ENCODE measurements around the gene SRSF4. TPM values are rescaled to one million over a fixed set of nuclear protein-coding genes. Genes with fewer than 3 reads are reported as not detected.

Gene SRSF4
- total and polyA plus RNA-seq, 9 of the 15 experiments (the other 6 are each of a cell fraction or from before 2014, with no cell fraction given), result 15.9 to 132 (median 82.0) TPM

DNA sequence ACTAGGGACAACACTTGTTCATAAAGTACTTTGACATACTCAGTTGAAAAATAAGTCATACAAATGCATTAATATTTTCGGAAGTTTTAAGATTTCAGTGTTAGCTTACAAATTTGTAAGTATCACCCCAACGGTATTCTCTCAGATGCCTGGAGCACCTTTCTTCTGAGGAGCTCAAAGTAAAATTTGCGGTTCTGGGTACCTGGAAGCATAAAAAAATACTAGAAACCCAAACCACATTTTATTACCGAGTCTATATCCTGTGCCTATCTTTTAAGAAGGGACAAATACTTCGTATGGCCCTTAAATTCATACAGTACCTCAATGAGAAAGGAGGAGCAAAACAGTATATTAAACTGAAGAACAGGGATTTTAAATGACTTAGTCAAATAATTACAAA is 10.2 kb downstream of the SRSF4 start:
- no TSS peak for BruUV-seq (replicated peaks)
- Histone ChIP-seq H2AFZ (ENCODE audit: low read depth, low read length) (no peak overlapping the region), H3K79me2 (ENCODE audit: control insufficient read depth, insufficient read depth, low read length) (peaks cover 97% of the 10 kb centered on the region), H3K9ac (ENCODE audit: insufficient read depth in 1 of 2, low read depth in 2 of 2, low read length in 2 of 2) (no peak overlapping the region), H3K4me2 (ENCODE audit: insufficient read depth, low read length) (no peak overlapping the region), H3K9me3 (replicated peaks; ENCODE audit: control insufficient read depth, insufficient read depth, low read depth, low read length) (no peaks in the 10 kb centered on the region), H3K4me3 (no peak overlapping the region), H3K9me1 (ENCODE audit: control insufficient read depth, insufficient read depth, low read length) (no peaks in the 10 kb centered on the region), H3K36me3 (ENCODE audit: control insufficient read depth, insufficient read depth, low read length) (peaks cover 85% of the 10 kb centered on the region), H3K27me3 (ENCODE audit: control insufficient read depth in 2 of 2, insufficient read depth in 2 of 2, low read length in 2 of 2) (no peaks in the 10 kb centered on the region), H4K20me1 (replicated peaks; ENCODE audit: control insufficient read depth, insufficient read depth, low read length) (peaks cover 41% of the 10 kb centered on the region), H3K27ac (ENCODE audit: extremely low read depth, low read depth, low read length) (peak overlapping the region; percentile 17; the same call in 1 of the 3 replicates), H3K4me1 (replicated peaks in 1 of 2; ENCODE audit: control insufficient read depth in 2 of 2, insufficient read depth in 2 of 2, low read length in 2 of 2) (peaks cover 3% of the 10 kb centered on the region in 2 experiments; a peak in 3 of 5 replicates)
- CTCF ChIA-PET (ENCODE audit: low intra/inter-chr PET ratio), result no interaction called here
- intact Hi-C loops (cut with micrococcal nuclease), result no loop called here
- DNase-seq (ENCODE audit: extremely low read depth in 1 of 4, low spot score in 3 of 4) (no peak), ATAC-seq (no peak), FAIRE-seq (no peak)
- TF ChIP-seq PCBP1 (IDR thresholded peaks at IDR 0.05; ENCODE audit: low read depth, low read length, poor library complexity, severe bottlenecking) (no peak), ZNF146 (CRISPR knock-in tag; IDR thresholded peaks at IDR 0.05; ENCODE audit: unreplicated experiment) (no peak), NR4A1 (CRISPR knock-in tag; IDR thresholded peaks at IDR 0.05) (no peak), NR4A1 (tag; IDR thresholded peaks at IDR 0.05) (no peak), RBM17 (IDR thresholded peaks at IDR 0.05; ENCODE audit: borderline replicate concordance, low read depth, low read length) (no peak), FOXA1 (IDR thresholded peaks at IDR 0.05; ENCODE audit: borderline replicate concordance) (no peak)
- TF ChIP-seq, protein P1, sequence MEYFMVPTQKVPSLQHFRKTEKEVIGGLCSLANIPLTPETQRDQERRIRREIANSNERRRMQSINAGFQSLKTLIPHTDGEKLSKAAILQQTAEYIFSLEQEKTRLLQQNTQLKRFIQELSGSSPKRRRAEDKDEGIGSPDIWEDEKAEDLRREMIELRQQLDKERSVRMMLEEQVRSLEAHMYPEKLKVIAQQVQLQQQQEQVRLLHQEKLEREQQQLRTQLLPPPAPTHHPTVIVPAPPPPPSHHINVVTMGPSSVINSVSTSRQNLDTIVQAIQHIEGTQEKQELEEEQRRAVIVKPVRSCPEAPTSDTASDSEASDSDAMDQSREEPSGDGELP (CRISPR knock-in tag; IDR thresholded peaks at IDR 0.05; ENCODE audit: borderline replicate concordance), result no peak
- TF ChIP-seq, protein P2, sequence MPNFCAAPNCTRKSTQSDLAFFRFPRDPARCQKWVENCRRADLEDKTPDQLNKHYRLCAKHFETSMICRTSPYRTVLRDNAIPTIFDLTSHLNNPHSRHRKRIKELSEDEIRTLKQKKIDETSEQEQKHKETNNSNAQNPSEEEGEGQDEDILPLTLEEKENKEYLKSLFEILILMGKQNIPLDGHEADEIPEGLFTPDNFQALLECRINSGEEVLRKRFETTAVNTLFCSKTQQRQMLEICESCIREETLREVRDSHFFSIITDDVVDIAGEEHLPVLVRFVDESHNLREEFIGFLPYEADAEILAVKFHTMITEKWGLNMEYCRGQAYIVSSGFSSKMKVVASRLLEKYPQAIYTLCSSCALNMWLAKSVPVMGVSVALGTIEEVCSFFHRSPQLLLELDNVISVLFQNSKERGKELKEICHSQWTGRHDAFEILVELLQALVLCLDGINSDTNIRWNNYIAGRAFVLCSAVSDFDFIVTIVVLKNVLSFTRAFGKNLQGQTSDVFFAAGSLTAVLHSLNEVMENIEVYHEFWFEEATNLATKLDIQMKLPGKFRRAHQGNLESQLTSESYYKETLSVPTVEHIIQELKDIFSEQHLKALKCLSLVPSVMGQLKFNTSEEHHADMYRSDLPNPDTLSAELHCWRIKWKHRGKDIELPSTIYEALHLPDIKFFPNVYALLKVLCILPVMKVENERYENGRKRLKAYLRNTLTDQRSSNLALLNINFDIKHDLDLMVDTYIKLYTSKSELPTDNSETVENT (CRISPR knock-in tag; IDR thresholded peaks at IDR 0.05), result no peak
- POLR2A ChIA-PET, result interaction anchor here (1.0 to 14.0 kb wide), 5 partner anchors 8 to 122 kb away, joined by 3 to 129 read pairs (median 38); partner anchors contain the start of gene SRSF4
- in situ Hi-C loops (cut with MboI), result no loop called here
- 84% methylated on average over 5 of the region's 5 CpGs for WGBS (ENCODE audit: insufficient coverage, low coverage, missing lambda C conversion rate)

Measured in K562 (cell line).